ENCODE results near the gene SLITRK3.

Gene SLITRK3, protein sequence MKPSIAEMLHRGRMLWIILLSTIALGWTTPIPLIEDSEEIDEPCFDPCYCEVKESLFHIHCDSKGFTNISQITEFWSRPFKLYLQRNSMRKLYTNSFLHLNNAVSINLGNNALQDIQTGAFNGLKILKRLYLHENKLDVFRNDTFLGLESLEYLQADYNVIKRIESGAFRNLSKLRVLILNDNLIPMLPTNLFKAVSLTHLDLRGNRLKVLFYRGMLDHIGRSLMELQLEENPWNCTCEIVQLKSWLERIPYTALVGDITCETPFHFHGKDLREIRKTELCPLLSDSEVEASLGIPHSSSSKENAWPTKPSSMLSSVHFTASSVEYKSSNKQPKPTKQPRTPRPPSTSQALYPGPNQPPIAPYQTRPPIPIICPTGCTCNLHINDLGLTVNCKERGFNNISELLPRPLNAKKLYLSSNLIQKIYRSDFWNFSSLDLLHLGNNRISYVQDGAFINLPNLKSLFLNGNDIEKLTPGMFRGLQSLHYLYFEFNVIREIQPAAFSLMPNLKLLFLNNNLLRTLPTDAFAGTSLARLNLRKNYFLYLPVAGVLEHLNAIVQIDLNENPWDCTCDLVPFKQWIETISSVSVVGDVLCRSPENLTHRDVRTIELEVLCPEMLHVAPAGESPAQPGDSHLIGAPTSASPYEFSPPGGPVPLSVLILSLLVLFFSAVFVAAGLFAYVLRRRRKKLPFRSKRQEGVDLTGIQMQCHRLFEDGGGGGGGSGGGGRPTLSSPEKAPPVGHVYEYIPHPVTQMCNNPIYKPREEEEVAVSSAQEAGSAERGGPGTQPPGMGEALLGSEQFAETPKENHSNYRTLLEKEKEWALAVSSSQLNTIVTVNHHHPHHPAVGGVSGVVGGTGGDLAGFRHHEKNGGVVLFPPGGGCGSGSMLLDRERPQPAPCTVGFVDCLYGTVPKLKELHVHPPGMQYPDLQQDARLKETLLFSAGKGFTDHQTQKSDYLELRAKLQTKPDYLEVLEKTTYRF

DNA sequence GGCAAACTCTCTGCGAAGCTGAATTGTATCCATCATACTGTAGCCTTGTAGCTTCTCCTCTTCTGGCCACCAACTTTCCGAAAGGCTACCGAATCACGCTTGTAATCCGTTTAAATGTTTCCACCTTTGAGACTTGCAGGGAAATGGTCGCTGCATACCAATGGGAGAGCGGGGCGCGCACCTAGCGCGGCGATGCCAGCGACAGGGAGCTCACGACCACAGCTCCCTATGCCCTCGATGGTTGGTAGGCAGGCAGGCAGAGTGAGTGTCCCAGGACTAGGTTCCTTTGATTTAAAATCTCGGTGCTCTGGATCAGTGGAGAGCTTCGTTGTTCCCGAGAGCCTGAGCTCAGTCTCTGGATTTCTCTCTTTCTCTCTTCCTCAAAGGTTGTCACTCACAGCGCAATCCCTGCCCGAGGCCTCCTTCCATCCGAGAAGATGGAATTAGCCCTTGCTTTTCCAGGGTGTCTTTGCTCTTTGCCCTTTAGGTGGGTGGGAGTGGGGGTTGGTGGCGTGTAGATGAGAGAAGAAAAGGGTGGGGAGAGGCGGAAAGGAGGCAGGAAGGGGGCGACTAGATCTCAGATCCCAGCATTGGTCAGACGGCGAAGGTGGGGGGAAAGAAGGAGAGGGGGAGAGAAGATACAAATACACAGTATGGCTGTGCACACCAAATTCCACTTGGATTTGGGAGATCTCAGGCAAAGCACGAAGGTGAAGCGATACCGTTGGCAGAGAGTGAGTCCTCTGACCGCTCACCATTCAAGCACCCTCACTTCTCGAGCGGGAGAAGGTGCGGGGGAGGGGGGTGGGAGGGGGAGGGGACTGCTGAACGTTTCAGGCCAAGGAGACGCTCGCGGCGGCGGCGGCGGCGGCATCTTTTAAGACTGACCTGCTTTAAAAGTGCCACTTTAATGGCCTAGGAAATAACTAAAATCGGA lies at the start of gene SLITRK3:
Gene SLITRK3, minus strand, starts transcription at position 745 of the 937 bp plus-strand sequence. CDS start 5,554 bp downstream, outside the sequence.
- DNase-seq (ENCODE audit: low read depth, low spot score) = no peak

DNA sequence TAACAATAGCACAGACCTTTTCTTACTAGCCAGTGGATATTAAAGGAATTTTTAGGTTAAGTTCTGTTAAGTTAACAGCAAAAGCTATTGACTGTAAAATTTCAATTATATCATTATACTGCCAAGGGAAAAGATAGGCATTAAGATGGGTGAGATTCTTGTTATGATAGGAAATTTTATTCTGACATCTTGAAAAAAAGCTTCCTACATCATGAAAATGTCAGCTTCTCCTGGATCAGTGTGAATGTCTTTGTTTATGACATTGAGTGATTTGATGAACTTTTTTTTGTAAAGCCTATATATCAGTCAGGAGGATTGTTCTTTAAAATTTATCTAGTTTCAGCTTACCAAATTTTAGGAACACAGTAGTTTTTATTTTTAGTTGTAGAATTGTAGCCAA lies 47.4 kb upstream of the SLITRK3 start:
- no peak for DNase-seq (ENCODE audit: low read depth, low spot score)

DNA sequence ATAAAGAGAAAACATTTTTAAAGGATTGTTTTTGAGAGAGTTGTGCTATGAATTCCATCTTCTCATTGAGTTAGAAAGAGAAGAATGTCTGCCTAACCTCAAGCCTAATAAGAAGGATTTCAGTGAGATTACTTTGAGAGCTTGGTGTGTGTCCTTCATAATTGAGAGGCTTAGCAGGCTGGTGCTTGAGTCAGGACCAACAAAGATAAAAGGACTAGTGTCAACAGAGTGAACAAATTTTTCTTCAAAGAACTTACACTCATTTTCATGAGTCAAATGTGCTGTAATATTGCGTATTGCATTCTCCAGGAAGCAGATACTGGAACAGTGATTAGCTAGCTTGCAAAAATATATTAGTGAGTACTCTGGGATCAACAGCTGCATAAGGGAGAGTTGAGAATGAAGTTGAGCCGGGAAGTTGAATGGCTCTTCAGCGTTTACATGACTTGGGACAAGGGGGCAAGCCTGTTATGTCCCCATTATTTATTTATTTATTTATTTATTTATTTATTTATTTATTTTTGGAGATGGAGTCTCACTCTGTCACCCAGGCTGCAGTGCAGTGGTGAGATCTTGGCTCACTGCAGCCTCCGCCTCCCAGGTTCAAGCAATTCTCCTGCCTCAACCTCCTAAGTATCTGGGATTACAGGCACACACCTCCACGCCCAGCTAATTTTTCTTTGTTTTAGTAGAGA lies 37.5 kb upstream of the SLITRK3 start:
- no peak for DNase-seq (ENCODE audit: low read depth, low spot score)

DNA sequence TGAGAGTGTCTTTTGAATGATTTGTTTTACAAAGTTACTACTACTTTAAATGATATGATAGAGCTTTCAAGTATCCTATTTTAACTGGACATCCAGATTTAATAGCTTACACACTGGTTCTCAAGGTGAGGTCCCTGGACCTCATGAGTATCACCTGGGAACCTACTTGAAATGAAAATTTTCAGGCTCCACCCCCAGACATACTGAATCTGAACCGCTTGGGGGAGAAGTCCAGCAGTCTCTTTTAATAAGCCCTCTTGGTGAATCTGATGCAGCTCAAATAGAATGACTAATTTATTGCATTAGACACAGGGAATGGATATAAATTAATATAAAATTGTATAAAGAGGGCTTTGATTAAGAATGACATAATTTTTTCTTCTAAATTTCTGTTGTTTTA lies 29.4 kb upstream of the SLITRK3 start:
- no peak for DNase-seq (ENCODE audit: low read depth, low spot score)

DNA sequence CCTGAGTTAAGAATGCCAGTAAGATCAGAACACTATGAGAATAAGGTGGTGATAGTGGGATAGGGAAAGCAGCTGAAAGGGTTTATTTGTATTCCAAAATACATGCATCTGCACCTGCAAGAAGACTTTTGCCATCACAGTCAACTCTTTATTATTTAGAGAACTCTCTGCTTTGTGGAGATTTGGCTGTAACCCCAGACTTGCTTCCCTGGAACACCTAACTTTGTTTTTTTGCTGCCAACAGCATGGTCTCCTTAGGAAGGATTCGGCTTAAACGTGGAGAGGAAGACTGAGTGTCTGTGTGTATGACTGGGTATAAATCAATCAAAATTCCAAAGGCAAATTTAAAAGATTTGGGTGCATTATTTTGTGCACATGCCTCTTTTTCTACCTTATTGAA lies 21.6 kb upstream of the SLITRK3 start:
- no peak for DNase-seq (ENCODE audit: low read depth, low spot score)

DNA sequence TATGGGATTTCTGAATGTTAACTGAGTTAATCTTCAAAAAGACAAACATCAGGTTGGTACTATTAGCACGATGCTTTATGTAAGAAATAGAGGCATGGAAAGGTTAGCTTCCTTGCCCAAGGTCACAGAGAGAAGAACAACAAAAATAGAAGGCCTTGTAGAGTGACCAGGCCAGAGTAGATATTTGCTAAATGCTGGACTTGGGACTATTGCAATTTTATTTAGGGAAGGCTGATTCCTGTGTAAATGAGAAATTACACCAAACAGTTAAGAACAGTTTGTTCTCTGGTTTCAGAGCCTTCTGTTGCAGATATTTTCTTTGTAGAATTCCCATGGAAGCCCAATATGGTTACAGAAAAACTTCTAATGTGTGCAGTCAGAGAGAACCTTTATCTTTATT lies 16.4 kb upstream of the SLITRK3 start:
- no peak for DNase-seq (ENCODE audit: low read depth, low spot score)

DNA sequence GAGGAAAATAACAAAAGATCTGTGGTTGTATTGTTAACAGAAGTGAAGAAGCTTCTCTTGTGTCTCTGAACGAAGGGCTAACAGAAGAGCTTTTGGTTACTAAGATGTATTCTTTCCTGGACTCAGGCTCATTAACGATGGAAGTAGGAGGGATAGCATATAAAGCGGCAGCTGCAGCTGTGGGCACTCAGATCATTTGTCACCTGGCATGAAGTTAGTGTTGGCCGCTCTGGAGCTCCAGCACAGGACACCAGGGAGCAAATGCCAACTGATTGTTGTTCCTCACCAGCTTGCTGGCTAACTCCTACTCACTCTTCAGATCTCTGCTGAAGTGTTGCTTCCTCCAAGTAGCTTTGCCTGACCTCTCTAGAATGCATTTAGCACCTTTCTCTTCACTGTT lies 15.5 kb upstream of the SLITRK3 start:
- no peak for DNase-seq (ENCODE audit: low read depth, low spot score)

DNA sequence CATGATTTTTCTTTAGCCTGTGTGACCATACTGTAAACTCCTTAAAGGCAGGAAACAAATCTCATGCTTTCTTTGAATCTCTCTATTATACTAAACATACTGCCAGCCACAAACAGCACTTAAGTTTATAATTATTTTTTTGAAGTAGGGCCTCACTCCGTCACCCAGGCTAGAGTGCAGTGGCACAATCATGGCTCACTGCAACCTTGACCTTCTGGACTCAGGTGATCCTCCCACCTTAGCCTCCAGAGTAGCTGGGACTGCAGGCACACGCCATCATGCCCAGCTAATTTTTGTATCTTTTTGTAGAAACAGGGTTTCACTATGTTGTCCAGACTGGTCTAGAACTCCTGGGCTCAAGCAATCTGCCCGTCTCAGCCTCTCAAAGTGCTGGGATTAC lies 14.5 kb upstream of the SLITRK3 start:
- DNase-seq (ENCODE audit: low read depth, low spot score) = no peak

DNA sequence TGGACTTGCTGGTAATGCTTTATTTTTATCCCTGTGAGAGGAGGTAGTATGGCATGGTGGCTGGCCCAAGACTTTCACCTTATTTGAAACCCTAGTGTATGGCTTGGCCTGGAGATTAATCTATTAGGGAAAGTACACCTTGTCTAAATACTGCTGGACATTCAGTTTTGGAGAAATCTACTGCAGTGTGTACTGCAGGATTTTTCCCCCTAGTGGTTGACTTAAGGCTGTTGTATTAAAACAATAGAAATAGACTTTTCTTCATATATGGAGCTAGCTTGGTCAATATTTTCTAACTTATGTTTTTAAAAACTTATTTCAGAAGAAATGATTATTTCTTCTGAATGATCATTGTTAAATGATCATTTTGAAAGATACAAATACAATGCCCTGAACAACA lies 13.9 kb upstream of the SLITRK3 start:
- DNase-seq (ENCODE audit: low read depth, low spot score) = no peak

DNA sequence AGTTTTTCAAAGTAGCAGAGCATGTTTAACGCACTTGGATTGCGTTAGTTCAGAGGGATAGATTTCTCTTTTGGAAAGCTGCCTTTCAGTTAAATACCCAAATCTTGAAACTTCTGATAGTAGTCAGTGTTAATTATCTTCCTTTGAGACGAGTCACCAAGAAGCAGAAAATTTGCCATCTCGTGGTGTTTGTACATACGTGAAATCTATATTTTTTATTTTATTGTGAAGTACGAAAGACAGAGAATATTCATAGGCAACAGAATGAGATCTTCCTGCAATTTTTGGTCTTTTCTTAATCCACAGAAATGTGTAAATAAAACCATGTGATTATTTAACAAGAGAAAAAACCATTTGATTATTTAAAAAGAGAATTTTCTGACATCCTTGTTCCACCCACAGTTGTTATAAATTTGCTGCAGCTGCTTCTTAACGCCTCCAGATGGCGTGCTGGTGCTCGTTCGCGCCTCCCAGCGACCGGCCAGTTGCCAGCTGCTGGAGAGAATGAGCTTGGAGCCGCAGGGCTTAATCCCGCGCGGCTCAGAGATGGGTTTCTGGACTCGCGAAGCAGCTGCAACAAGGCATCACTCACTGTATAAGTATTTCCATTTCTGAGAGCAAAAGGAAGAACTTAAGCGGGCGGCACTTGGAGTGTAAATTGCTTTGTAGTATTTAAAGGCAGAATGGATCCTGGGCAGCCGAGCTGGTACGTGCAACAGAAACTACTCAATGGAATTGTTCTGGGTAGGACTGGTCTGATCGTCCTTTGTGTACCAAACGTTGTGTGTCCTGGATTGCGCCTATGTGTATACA lies 10.5 kb upstream of the SLITRK3 start:
- no peak for DNase-seq (ENCODE audit: low read depth, low spot score)

DNA sequence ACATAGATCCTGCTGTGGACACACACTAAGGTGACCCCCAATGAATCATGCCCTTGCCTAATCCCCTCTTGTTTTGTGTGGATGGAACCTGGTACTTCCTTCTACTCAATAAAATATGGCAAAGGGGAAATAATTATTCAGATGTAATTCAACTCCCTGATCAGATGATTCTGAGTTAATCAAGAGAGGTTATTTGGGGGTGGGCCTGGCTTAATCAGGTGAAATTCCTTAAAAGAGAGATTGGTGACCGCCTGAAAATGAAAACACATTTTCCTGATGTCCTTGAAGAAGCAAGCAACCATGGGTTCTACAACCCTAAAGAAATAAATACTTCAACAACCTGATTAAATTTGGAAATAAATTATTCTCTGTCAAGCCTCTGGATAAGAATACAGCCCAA lies 8.3 kb upstream of the SLITRK3 start:
- DNase-seq (ENCODE audit: low read depth, low spot score) = no peak

DNA sequence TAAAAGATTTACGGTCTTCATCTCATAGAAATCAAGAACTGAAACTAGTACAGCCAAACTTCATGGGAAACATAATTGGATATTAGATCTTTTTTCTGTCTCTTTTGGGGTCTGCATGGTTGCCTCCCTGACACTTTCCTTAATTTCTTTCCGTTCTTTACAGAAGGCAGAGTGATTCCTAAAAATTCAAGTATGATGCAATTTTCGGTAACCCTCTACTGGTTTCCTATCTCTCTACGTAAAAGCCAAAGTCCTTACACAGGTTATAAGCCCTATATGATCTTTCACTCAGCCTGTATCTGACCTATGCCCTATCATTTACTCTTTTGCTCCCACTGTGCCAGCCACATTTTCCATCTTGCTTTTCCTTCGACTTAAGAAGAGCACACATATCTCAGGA lies 6.8 kb upstream of the SLITRK3 start:
- DNase-seq (ENCODE audit: low read depth, low spot score) = no peak

DNA sequence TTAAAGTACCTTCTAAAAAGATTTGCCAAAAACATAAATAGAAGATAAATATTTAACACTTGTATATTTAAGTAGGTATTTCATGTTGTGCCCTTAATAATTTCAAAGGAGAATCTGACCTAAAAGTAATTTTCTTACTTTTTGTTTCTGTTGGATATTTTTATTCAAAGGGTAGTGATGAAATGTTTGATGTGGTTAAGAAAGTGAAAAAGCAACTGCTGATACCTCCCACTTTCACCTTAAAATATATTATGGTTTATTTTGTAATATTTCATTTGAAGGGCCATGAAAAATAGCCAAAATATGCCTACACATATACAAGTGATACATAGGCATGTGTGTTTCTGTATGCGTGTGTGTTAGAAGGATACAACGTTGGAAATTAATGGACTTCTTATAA lies 5.8 kb upstream of the SLITRK3 start:
- DNase-seq (ENCODE audit: low read depth, low spot score) = no peak

DNA sequence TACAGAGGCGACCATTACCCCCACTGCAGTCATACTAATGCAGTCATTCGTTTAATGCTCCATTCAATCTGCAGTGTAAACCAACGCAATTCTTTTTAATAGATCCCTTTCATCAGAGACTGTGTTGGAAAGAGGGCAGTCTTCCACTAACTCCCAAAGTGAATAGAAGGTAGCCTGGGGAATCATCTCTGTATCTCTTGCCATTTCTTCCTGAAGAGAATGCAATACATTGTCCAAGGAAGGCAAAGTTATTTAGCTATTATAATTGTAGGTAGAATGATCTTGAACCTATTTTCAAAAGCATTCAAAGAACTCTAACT lies 1.3 kb upstream of the SLITRK3 start:
- DNase-seq (ENCODE audit: low read depth, low spot score) = no peak

DNA sequence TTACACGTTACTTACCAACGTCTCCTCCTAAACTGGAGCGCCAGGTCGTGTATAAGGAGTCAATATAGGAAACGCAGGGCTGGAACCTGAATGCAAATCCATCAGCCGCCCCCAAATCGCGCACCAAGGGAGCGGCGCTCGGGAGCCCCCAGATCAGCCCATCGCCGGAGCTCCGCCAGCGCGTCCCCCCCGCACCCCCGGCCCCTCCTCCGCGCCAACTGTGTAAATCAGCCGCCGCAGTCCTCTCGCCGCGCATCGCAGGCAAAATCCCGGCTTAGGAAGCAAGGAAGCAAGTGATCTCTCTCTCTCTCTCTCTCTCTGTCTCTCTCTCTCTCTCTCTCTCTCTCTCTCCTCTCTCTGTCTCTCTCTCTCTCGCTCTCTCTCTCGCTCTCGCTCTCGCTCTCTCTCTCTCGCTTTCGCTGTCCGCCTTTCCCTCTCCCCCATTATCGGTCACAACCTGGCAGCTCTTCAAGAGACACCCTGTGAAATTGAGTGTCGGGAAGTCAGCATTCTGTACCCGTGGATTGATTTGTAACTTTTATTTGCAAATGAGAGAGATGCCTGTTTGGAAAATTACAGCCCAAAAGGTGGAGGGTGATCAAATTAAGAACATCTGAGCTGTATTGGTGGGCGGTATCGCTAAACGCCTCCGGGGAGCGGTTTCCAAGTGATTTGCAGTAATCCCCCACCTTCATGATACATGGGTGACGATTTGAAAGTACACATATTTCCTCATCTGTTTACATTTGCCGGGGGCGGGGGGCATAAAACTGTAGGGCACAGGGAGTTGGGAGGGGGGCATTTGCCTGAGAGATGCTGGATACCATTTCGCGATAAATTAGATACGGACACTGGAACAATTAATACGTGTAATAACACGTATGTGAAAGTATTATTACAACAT lies 645 bp upstream of the SLITRK3 start:
- no peak for DNase-seq (ENCODE audit: low read depth, low spot score)

DNA sequence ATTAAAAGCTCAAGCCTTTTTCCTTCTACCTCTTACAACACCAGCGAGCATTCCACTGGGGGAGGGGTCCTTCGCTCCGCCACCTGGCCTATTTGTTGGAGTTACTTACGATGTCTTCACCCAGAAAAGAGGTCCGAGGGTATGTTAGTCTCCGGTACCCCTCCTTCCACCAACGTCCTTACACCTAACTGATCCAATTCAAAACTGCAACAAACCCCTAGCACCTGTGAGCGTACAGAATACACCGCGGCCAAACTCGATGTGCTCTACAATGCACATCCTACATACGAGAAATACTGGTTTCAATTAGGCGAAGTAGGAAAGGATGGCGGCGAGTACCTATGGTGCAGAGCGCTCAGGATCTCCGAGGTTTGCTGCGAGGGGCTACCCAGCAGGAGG lies 944 bp downstream of the SLITRK3 start:
- DNase-seq (ENCODE audit: low read depth, low spot score) = no peak

DNA sequence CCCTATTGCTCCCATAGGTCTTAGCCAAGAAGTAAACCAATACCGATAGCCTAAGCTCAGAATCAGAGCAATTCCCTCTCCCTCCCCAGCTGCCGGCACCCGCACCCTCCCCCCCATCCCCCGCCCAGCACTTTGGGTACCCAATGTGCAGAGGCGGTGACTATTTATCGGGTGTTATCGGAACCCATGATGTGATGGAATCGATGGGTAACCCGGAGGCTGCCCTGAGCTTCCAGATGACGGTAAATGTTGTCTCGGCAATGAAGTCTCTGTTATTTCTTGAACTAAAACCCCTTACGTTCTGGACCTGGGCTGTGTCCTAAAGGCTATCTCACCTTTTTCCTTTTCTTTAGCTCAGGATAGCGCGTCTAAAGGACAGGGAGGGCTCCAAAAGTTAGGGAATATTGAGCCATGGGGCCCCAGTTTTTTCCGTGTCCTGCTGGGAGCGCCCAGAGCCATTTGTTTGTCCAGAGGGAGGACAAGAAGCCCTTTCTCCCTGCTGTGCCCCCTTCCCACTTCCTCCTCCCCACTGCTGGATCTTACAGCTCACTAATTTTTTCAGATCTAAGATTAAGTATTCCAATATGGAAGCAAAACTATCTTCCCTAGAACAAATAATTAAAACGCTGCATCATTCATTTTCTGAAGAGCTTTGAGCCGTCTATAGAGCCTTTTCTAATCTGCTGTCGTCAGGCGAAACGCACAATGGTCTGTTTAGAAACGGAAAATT lies 1.5 kb downstream of the SLITRK3 start:
- DNase-seq (ENCODE audit: low read depth, low spot score) = no peak
